ENCODE results near the gene ALOXE3. TPM values are rescaled to one million over a fixed set of nuclear protein-coding genes. Genes with fewer than 3 reads are reported as not detected.
A peak's percentile ranks its signal among the peaks of the same experiment; 100 is the strongest.

Gene ALOXE3
- total and polyA plus RNA-seq, 4 donors = not detected

GRCh38 chr17:8155996-8156245, 37.6 kb upstream of the ALOXE3 start:
- Histone ChIP-seq H3K36me3 (ENCODE audit: control insufficient read depth in 4 of 4, insufficient read depth in 3 of 4, low read depth in 1 of 4, low read length in 3 of 4) (peaks cover 0 to 8% (median 5%) of the 10 kb centered on the region in 4 donors), H3K4me3 (ENCODE audit: low read depth in 1 of 3, low read length in 3 of 3) (peak overlapping the region; percentile 69 to 99 (median 89)), H3K27me3 (ENCODE audit: control insufficient read depth in 4 of 4, insufficient read depth in 4 of 4, low read length in 3 of 4) (no peaks in the 10 kb centered on the region), H3K9ac (ENCODE audit: low read depth in 1 of 2, low read length in 2 of 2) (peak overlapping the region; percentile 88 to 100), H3K27ac (ENCODE audit: low read depth in 1 of 2, low read length in 2 of 2) (peak overlapping the region; percentile 97 to 99), H3K9me3 (ENCODE audit: control insufficient read depth in 4 of 4, low read length in 3 of 4) (no peaks in the 10 kb centered on the region), H3K4me1 (ENCODE audit: control insufficient read depth in 4 of 4, insufficient read depth in 4 of 4, low read length in 3 of 4) (peaks cover 12 to 61% (median 40%) of the 10 kb centered on the region in 4 donors)
- DNase-seq (ENCODE audit: low spot score) = no peak
- TF ChIP-seq, protein P1, sequence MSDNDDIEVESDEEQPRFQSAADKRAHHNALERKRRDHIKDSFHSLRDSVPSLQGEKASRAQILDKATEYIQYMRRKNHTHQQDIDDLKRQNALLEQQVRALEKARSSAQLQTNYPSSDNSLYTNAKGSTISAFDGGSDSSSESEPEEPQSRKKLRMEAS (IDR thresholded peaks at IDR 0.05) = no peak
- TF ChIP-seq RAD21 (IDR thresholded peaks at IDR 0.05) (no peak), FOXA2 (IDR thresholded peaks at IDR 0.05) (no peak), RXRA (IDR thresholded peaks at IDR 0.05) (no peak), HNF4G (IDR thresholded peaks at IDR 0.05) (no peak), TAF1 (conservative IDR thresholded peaks at IDR 0.05) (no peak), CTCF (IDR thresholded peaks at IDR 0.05; ENCODE audit: low read depth, low read length, missing input control) (no peak), YY1 (IDR thresholded peaks at IDR 0.05) (no peak), HNF4A (conservative IDR thresholded peaks at IDR 0.05) (no peak), SP1 (IDR thresholded peaks at IDR 0.05) (no peak), JUND (IDR thresholded peaks at IDR 0.05) (no peak), FOXA1 (IDR thresholded peaks at IDR 0.05) (no peak), ZBTB33 (IDR thresholded peaks at IDR 0.05) (no peak), GABPA (IDR thresholded peaks at IDR 0.05 in 1 of 2, conservative IDR thresholded peaks at IDR 0.05 in 1 of 2) (no peak), EGR1 (IDR thresholded peaks at IDR 0.05; ENCODE audit: low read depth in 2 of 2) (no peak)
- TF ChIP-seq, protein P2, sequence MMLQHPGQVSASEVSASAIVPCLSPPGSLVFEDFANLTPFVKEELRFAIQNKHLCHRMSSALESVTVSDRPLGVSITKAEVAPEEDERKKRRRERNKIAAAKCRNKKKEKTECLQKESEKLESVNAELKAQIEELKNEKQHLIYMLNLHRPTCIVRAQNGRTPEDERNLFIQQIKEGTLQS (IDR thresholded peaks at IDR 0.05) = no peak
- TF ChIP-seq, protein P3, sequence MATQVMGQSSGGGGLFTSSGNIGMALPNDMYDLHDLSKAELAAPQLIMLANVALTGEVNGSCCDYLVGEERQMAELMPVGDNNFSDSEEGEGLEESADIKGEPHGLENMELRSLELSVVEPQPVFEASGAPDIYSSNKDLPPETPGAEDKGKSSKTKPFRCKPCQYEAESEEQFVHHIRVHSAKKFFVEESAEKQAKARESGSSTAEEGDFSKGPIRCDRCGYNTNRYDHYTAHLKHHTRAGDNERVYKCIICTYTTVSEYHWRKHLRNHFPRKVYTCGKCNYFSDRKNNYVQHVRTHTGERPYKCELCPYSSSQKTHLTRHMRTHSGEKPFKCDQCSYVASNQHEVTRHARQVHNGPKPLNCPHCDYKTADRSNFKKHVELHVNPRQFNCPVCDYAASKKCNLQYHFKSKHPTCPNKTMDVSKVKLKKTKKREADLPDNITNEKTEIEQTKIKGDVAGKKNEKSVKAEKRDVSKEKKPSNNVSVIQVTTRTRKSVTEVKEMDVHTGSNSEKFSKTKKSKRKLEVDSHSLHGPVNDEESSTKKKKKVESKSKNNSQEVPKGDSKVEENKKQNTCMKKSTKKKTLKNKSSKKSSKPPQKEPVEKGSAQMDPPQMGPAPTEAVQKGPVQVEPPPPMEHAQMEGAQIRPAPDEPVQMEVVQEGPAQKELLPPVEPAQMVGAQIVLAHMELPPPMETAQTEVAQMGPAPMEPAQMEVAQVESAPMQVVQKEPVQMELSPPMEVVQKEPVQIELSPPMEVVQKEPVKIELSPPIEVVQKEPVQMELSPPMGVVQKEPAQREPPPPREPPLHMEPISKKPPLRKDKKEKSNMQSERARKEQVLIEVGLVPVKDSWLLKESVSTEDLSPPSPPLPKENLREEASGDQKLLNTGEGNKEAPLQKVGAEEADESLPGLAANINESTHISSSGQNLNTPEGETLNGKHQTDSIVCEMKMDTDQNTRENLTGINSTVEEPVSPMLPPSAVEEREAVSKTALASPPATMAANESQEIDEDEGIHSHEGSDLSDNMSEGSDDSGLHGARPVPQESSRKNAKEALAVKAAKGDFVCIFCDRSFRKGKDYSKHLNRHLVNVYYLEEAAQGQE (IDR thresholded peaks at IDR 0.05) = no peak
- WGBS = under 1% methylated on average over 11 of the region's 11 CpGs

Data from liver (tissue), 9 donors.